GM12878 (cell line): Measurements from ENCODE around the gene SNURF. TPM values are rescaled to one million over a fixed set of nuclear protein-coding genes. Genes with fewer than 3 reads are reported as not detected.
"Not testable (repeated sequence)": the region's sequence is repeated elsewhere in the genome, so short reads cannot be mapped to it uniquely, and the experiment has no call there.

Experiments used
- ATAC-seq: fragments of 200-7000 bp; cut with Tn5 transposase; 3 replicates; pipeline ENCODE4 v1.9.1; 2020; ENCODE audit warnings: mild to moderate bottlenecking, moderate library complexity
- BruUV-seq: library from RNA; stranded (reverse); fragments of 400-500 nt; replicated peaks from 2 replicates; lab custom pipeline; 2021; lab: Mats Ljungman, UMichigan
- CTCF ChIA-PET: fragments of 300-600 bp; sonication (Branson Sonifier 250); formaldehyde crosslinking; extraction: SDS; loops from one replicate; lab custom pipeline; 2021; ENCODE audit warnings: inconsistent platforms; lab: Yijun Ruan, JAX
- POLR2A ChIA-PET: fragments of 350-600 bp; formaldehyde crosslinking; extraction: SDS; loops from one replicate; lab custom pipeline; 2021; ENCODE audit warnings: inconsistent platforms; lab: Charles Lee
- RAD21 ChIA-PET: fragments of 300-600 bp; sonication (Branson Sonifier 250); formaldehyde crosslinking; loops from one replicate; lab custom pipeline; 2023; ENCODE audit warnings: antibody characterized with exemption; ENCODE audit not compliant: unreplicated experiment; lab: Charles Lee
- SMC1A ChIA-PET: fragments of 300-600 bp; sonication (Branson Sonifier 250); formaldehyde crosslinking; loops from one replicate; lab custom pipeline; 2023; ENCODE audit not compliant: unreplicated experiment, uncharacterized antibody; lab: Charles Lee
- DNase-seq: peaks from one replicate; pipeline ENCODE4 v3.0.0-alpha.2; 2011; ENCODE audit warnings: low read depth, low spot score
- FAIRE-seq: peaks from 3 replicates; lab custom pipeline; 2011; peaks lifted over from hg19 to GRCh38; lab: Jason Lieb, UNC
- H2AFZ ChIP-seq: 2 replicates; pipeline ENCODE4 v1.6.0; 2011; ENCODE audit warnings: low read depth, low read length, control low read depth; ENCODE audit not compliant: control insufficient read depth
- H3K27ac ChIP-seq: 2 replicates; pipeline ENCODE4 v1.5.1; 2011; ENCODE audit warnings: control low read depth; ENCODE audit not compliant: control insufficient read depth, insufficient read depth
- H3K27me3 ChIP-seq, 2 experiments: replicated peaks in 1 of 2; 2 replicates each; pipeline versions ENCODE4 v1.6.0 to v1.6.1; 2011; ENCODE audit warnings: low read length in 1 of 2; ENCODE audit not compliant: control insufficient read depth in 2 of 2, insufficient read depth in 2 of 2
- H3K36me3 ChIP-seq, 2 experiments: 2 replicates each; pipeline ENCODE4 v1.5.1; 2011; ENCODE audit warnings: low read length in 1 of 2; ENCODE audit not compliant: control insufficient read depth in 2 of 2, insufficient read depth in 2 of 2
- H3K4me1 ChIP-seq: 2 replicates; pipeline ENCODE4 v1.6.1; 2011; ENCODE audit warnings: mild to moderate bottlenecking, low read length, moderate library complexity, mixed read lengths; ENCODE audit not compliant: control insufficient read depth, insufficient read depth
- H3K4me2 ChIP-seq: 2 replicates; pipeline ENCODE4 v1.6.0; 2011; ENCODE audit warnings: control low read depth; ENCODE audit not compliant: control insufficient read depth, insufficient read depth
- H3K4me3 ChIP-seq: fragments of 200-600 bp; sonication (generic); 2 replicates; pipeline ENCODE4 v1.5.1; 2016
- H3K79me2 ChIP-seq: 2 replicates; pipeline ENCODE4 v1.6.0; 2011; ENCODE audit warnings: low read length; ENCODE audit not compliant: control insufficient read depth, insufficient read depth
- H3K9ac ChIP-seq: 2 replicates; pipeline ENCODE4 v1.8.0; 2011; ENCODE audit warnings: low read length, control low read depth, mixed read lengths; ENCODE audit not compliant: control insufficient read depth, insufficient read depth
- H3K9me3 ChIP-seq: replicated peaks from 3 replicates; pipeline ENCODE4 v1.5.1; 2011; ENCODE audit warnings: mild to moderate bottlenecking, low read length; ENCODE audit not compliant: control insufficient read depth, insufficient read depth
- H4K20me1 ChIP-seq: 2 replicates; pipeline ENCODE4 v1.6.0; 2011; ENCODE audit not compliant: control insufficient read depth, insufficient read depth
- BHLHE40 ChIP-seq, 2 experiments: fragments of 450-650 bp in 1 of 2; IDR thresholded peaks; 2 replicates each; pipeline ENCODE4 v1.6.1; 2011 to 2017; ENCODE audit warnings: low read depth in 2 of 2, borderline replicate concordance in 1 of 2, improper control_type of control experiment in 1 of 2, low read length in 1 of 2, mild to moderate bottlenecking in 1 of 2
- SUPT20H ChIP-seq: IDR thresholded peaks from 2 replicates; pipeline ENCODE4 v1.6.1; 2011; ENCODE audit warnings: low read depth, mild to moderate bottlenecking, low read length, moderate library complexity, borderline replicate concordance; ENCODE audit not compliant: control insufficient read depth
- SUZ12 ChIP-seq: fragments of 200-600 bp; sonication (generic); IDR thresholded peaks from one replicate; pipeline ENCODE4 v1.6.1; 2018; ENCODE audit warnings: antibody characterized with exemption, mild to moderate bottlenecking; ENCODE audit not compliant: unreplicated experiment
- ZZZ3 ChIP-seq: IDR thresholded peaks from 2 replicates; pipeline ENCODE4 v1.6.1; 2011; ENCODE audit warnings: low read depth; ENCODE audit not compliant: control insufficient read depth, insufficient read length
- WGBS: methylation state at CpG from one replicate; pipeline ENCODE4 v1.1.6; 2016; ENCODE audit warnings: low lambda C conversion rate; ENCODE audit not compliant: insufficient replicate concordance, insufficient coverage; ENCODE audit errors: missing lambda C conversion rate; 5-methylcytosine and 5-hydroxymethylcytosine counted together
- in situ Hi-C: fragments of 300-500 bp; cut with MboI; formaldehyde crosslinking; loops from 9 replicates; pipeline ENCODE4 v1.14.3; 2018; ENCODE audit warnings: mixed read lengths
- intact Hi-C: fragments of 100-400 bp; cut with micrococcal nuclease; formaldehyde crosslinking; loops from one replicate; pipeline ENCODE4 v1.14.2; 2022; ENCODE audit not compliant: unreplicated experiment
- polyA plus RNA-seq, 11 experiments: library from polyadenylated mRNA; depleted of rRNA in 4 of 11; unstranded in 6 of 11; stranded (reverse) in 5 of 11; fragments of >200 nt; fragmentation: Nextera tagmentation in 4 of 11; fragmentation: Illumina TruSeq in 1 of 11; extraction: Ambion mirVana in 4 of 11; extraction: Trizol in 1 of 11; gene quantifications; 1 replicate in 1 of 11; 2 replicates in 10 of 11; pipeline versions ENCODE4 v1.2.1 to v1.2.3, GENCODE V29; 2011 to 2016; ENCODE audit warnings: inconsistent platforms in 2 of 11, missing spikeins in 2 of 11, low read depth in 1 of 11
- total RNA-seq, 4 experiments: library from RNA; depleted of rRNA in 3 of 4; stranded (reverse); fragments of >200 nt in 3 of 4; fragmentation: Illumina TruSeq in 1 of 4; extraction: Trizol in 1 of 4; gene quantifications; 2 replicates each; pipeline versions ENCODE4 v1.2.1 to v1.2.3, GENCODE V29; 2013 to 2021
- TF ChIP-seq, protein P1 (sequence below): fragments of 450-650 bp; conservative IDR thresholded peaks from 2 replicates; pipeline ENCODE4 v1.6.1; 2017; ENCODE audit warnings: mild to moderate bottlenecking, moderate library complexity

Gene SNURF
- total and polyA plus RNA-seq, 10 of the 15 experiments (the other 5 are each of a cell fraction or from before 2014, with no cell fraction given) = 2.6 to 25.4 (median 8.9) TPM

DNA sequence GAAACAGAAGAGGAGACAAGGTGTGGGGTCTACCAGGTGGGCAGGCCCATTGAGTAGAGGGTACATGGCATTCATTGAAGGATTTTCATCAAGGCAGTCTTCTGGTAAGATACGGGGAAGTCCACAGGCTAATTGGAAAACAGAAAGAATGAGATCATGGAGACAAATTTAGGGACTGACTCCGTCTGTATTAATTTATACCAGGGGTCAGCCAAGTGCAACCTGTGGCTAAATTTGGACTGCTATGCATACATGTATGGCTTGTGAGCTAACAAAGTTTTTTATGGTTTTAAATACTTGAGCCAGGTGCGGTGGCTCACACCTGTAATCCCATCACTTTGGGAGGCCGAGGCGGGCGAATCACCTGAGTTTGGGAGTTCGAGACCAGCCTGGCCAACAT, 21.1 kb upstream of the SNURF start (continued):
- TF ChIP-seq, protein P1, sequence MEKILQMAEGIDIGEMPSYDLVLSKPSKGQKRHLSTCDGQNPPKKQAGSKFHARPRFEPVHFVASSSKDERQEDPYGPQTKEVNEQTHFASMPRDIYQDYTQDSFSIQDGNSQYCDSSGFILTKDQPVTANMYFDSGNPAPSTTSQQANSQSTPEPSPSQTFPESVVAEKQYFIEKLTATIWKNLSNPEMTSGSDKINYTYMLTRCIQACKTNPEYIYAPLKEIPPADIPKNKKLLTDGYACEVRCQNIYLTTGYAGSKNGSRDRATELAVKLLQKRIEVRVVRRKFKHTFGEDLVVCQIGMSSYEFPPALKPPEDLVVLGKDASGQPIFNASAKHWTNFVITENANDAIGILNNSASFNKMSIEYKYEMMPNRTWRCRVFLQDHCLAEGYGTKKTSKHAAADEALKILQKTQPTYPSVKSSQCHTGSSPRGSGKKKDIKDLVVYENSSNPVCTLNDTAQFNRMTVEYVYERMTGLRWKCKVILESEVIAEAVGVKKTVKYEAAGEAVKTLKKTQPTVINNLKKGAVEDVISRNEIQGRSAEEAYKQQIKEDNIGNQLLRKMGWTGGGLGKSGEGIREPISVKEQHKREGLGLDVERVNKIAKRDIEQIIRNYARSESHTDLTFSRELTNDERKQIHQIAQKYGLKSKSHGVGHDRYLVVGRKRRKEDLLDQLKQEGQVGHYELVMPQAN = no peak
- TF ChIP-seq SUPT20H = no peak
- no peak for TF ChIP-seq BHLHE40 (IDR thresholded peaks at IDR 0.05; ENCODE audit: borderline replicate concordance in 1 of 2, low read depth in 2 of 2, low read length in 1 of 2)
- TF ChIP-seq SUZ12 = no peak
- TF ChIP-seq ZZZ3 = no peak

DNA sequence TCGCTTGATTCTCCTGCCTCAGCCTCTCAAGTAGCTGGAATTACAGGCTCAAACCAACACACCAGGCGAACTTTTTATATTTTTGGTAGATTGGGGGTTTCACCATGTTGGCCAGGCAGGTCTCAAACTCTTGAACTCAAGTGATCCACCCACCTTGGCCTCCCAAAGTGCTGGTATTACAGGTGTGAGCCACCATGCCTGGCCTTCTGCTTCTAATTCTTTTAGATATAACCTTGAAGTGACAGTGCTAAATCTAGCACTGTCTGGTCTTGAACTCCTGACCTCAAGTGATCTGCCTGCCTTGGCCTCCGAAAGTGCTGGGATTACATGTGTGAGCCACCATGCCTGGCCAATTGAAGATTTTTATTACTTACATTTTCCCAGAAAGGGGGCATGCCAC, 16.6 kb upstream of the SNURF start:
- CTCF ChIA-PET = interaction anchor here (1.2 kb wide), 1 partner anchor 9 kb away, joined by 3 read pairs; no protein-coding TSS in a partner anchor
- RAD21 ChIA-PET, H3K27ac ChIP-seq, DNase-seq, ATAC-seq, BruUV-seq, POLR2A ChIA-PET, FAIRE-seq, H3K36me3 ChIP-seq, H2AFZ ChIP-seq, H3K27me3 ChIP-seq, H3K9me3 ChIP-seq, H4K20me1 ChIP-seq, SMC1A ChIA-PET, H3K79me2 ChIP-seq, H3K4me2 ChIP-seq, in situ Hi-C loops, H3K4me3 ChIP-seq, H3K4me1 ChIP-seq, intact Hi-C loops, H3K9ac ChIP-seq: not testable (repeated sequence)
- 38% methylated on average over 3 of the region's 3 CpGs for WGBS
